GM18519 (cell line): ENCODE measurements around the gene POTEF.
A peak's percentile ranks its signal among the peaks of the same experiment; 100 is the strongest.
"Not testable (repeated sequence)": the region's sequence is repeated elsewhere in the genome, so short reads cannot be mapped to it uniquely, and the experiment has no call there.

Source experiments
- ATAC-seq: cut with Tn5 transposase; IDR thresholded peaks from one replicate; pipeline ENCODE4 v1.9.1; 2021; ENCODE audit warnings: mild to moderate bottlenecking, moderate library complexity; ENCODE audit not compliant: unreplicated experiment, low FRiP score

Gene POTEF

DNA sequence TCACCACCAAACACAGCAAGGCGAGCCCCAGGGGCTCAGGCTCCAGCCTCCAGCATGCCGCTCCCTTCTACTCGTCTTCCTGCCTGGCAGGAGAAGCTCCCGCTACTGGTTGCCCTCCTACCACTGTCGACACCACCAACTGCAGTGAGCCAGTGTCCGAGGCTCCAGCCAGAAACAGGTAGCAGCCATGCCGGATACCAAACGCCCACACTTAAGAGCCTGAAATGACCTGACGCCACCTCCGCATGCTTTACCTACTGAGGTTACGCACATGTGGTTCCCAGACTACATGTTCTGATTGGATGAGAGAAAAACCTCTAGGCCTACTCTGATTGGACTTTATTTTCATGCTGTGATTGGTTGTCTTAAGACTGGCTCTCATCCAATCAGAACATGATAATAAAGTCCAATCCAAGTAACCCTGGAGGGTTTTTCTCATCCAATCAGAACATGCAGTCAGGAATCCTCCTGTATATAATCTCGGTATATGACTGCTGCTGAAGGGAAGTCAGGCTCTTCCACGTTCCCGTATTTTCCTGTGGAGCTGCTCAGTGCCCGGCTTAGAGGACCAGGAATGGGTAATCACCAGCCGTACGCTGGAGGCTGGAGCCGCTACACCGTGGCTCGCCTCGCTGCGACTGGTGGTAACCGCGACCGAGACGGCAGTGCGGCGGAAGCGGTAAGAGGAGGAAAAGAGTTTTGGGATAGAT lies at the start of gene POTEF:
POTEF (minus strand) TSS at position 103 of the 710 bp plus-strand sequence. CDS start 8,707 bp downstream, outside the sequence.
- ATAC-seq, result not testable (repeated sequence)

GRCh38 chr2:130174866-130175265 lies 45.8 kb upstream of the POTEF start:
- ATAC-seq, result not testable (repeated sequence)

GRCh38 chr2:130169896-130170295 lies 40.9 kb upstream of the POTEF start:
- no peak for ATAC-seq

DNA sequence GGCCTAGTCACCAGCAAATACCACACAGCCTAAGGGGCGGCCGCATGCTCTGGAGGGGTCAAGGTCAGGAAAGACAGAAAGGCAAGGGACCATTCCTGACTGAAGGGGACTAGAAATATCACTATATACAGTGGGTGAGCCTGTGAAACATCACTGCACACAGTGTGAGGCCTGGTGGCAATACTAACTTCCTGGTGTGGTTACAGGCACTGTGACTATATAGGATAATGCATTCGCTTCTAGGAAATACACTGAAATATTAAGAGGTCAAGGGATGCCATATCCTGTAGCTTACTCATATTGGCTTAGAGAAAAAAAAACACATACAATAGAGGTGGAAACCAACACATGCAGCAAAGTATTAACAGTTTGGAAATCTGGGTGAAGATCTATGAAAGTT lies 40.1 kb upstream of the POTEF start:
- not testable (repeated sequence) for ATAC-seq

GRCh38 chr2:130166611-130167010 lies 37.6 kb upstream of the POTEF start:
- not testable (repeated sequence) for ATAC-seq

DNA sequence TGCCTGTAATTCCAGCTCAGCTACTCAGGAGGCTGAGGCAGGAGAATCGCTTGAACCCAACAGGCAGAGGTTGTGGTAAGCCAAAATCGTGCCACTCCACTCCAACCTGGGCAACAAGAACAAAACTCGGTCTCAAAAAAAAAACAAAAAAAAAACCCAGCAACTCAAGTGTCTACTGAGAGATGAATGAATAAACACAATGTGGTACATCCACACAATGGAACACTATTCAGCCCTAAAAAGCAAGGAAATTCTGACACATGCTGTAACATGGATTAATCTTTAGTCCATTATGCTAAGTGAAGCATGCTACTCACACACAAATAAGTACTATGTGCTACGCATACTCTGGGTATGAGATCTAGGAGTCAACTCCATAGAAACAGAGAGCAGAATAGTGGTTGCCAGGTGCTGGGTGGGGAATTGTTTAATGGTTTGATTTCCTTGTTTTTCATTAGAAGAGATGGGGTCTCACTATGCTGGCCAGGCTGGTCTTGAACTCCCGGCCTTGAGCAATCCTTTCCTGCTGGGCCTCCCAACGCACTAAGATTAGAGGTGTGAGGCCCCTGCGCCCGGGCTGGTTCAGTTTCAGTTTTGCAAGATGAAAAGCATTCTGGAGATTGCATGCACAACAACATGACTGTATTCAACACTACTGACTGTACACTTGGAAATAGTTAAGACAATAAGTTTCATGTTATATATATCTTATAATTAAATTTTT lies 36.4 kb upstream of the POTEF start:
- ATAC-seq, result no peak

GRCh38 chr2:130162968-130163367 lies 33.9 kb upstream of the POTEF start:
- ATAC-seq, result no peak

DNA sequence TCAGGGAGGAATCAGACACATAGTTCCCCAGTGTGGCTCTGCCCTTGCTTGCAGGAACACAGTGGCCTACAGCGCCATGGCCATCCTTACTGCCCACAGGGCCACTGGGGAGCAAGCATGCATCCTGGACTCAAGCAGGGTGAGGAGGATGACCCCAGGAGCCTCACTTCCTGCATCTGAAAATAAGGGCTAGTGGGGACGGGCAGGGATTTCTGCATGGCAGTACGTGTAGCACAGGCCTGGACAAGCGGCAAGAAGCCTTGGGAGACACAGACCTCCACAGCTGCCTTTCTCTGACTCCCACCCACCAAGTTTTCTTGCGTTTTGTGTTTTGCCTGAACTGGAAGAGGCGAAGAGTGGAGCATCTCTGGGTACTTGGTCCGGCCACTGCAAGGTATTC lies 33.5 kb upstream of the POTEF start:
- ATAC-seq, result not testable (repeated sequence)

DNA sequence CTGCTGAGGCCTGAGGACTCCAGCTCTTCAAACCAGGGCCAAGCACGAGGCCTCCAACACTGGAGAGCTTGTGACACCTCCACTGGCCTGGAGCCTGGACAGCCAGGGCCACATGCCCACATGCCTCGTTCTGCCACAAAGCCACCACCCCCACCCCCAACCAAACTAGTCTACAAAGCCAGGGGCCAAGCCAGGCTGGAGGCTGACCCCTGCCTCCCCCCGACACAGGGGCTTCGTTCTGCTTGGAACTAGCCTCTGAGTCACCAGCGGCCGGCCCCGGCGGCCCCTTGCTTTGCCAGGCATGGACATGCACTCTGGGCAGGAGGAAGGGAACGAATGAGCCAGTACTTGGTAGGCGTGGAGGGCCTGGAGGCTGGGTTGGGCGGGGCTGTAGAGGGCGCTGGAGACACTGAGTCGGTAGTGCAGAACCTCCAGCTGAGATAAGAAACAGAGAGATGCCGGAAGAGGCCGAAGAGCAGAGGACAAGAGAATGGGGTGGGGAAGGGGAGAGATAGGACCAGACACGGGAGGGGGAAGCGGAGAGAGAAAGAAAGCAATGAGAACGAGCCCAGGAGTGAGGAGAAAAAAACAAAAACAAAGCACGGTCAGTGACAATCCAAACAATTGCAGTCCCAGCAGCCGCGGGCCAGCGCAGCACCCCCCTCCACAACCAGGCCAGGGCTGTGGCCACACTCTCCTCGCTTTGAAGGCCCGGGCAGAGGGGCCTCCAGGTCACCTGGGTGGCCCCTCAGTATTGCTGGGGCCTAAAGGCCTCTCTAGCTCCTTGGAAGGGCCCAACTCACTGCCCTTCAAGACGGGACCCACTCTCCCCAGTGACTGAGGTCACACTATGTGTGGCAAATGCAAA lies 32.0 kb upstream of the POTEF start:
- not testable (repeated sequence) for ATAC-seq

DNA sequence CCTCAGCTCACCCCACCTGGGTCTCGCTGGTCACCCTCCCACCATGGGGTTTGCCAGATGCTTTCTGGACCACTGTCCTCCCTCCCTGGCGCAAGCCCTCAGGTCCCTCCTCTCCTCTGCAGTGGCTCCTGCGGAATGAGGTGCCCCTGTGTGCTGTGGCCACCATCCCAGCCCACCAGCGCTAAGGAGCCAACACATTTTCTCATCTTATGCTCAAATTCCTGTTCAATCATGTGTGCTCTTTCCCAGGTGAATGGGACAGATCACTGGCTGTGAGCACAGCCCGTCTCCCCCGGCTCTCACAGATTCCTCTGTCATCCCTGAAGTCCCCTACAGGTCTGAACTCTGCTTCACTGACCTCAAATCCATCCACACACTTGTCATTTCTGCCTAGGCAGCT lies 31.1 kb upstream of the POTEF start:
- no peak for ATAC-seq

DNA sequence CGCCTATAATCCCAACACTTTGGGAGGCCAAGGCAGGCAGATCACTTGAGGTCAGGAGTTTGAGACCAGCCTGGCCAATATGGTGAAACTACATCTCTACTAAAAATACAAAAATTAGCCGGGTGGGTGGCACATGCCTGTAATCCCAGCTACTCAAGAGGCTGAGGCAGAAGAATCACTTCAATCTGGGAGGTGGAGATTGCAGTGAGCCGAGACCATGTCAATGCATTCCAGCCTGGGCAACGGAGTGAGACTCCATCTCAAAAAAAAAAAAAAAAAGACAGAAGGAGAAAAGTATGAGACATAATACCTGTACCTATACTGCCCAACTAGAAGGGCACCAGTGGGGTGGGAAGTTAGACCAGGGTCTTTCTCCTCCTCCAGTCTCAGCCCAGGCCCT lies 30.4 kb upstream of the POTEF start:
- ATAC-seq, result not testable (repeated sequence)

DNA sequence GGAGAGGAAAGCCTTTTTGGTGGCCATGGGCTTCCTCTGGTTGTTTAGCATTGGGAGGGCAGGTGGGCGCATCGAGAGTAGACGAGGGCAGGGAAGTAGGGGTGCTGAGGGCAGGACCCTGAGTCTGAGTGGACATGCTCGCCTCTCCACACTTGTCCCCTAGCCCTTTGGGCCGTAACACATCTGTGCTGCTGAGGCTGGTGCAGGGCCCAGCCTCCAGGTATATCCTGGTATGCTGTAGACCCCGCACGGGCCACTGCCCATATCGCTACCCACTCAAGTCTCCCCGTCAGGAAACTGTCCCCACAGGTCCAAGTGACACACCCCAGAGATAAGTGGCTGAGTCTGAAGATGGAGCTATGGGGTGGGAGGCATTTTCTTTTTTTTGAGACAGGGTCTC lies 29.6 kb upstream of the POTEF start:
- ATAC-seq, result no peak

- ATAC-seq, result peak; percentile 71
These were observed 28.9 kb upstream of the POTEF start for GRCh38 chr2:130157825-130158514.

GRCh38 chr2:130157354-130157753 lies 28.3 kb upstream of the POTEF start:
- ATAC-seq, result not testable (repeated sequence)

- ATAC-seq, result no peak
These were observed 27.6 kb upstream of the POTEF start for GRCh38 chr2:130156624-130157004.

DNA sequence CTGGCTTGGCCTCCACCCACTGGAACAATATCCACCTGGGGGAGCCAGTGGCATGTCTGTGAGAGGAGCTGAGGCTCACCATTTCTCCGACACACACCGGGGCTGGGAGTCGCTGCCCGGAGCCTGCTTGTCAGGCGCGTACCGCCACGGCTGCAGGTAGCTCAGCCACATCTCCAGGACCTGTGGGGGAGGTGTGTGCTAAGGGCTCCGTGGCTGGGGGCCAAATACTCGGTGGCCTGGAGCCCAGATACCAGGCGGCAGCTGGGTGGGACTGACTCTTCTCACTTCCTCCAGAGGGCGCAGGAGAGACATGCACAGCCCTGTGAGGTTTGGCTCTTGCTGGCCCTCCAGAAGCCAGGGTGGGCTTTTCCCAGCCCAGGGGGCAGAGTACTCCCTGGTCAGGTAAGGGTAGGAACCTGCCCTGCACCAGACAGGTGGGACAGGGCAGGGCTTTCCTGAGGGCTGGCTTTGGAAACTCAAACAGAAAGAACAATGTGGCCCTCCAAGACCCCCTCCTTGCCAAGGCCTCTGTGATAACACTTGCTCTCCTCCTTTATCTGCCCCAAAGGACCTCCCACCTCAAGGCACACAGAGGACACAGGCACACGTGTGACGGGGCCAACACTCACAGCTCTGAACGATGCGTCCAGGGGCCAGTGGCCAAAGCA lies 27.1 kb upstream of the POTEF start:
- ATAC-seq, result not testable (repeated sequence)

DNA sequence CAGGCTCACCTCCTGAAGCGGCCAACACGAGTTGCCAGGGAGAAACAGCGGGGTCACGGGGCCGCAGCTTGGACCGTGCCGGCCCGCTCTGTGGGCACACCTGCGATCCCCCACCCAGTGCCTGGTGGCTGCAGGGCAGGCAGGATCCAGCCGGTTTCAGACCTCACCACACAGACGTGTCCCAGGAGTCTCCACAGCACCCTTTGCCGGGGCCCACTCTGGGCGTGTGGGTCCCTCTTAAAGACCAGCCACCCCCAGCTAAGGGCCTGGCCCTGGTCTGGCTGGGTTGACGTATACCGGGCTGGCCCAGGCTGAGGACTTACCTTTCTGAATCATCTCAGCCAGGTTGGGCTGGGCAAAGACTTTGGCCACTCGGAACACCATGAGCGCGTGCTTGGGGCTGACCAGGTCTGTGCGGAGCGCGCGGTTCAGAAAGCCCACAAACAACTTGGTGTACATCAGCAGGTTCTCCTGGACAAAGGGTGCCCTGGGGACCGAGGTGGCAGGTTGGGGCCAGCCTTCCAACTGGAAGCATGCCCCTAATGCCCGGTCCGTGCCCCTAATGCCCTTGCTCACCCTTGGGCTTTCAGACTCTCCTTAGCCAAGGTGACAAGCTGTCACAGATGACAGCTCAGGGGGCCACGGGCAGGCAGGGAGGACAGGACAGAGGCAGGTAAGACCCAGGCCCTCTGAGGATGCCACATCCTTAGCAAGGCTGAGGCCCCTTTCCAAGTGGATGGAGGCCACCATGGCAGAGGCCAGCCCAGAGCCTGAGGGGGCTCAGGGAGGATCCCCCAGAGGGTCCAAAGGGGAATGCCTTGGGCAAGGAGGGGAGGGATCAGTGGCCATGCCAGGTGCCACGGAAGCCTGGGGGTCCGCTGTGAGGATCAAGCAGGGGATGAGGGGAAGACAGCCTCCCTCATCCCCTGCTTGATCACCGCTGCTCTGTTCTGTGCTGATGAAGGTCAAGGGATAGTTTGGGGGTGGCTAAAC lies 26.0 kb upstream of the POTEF start:
- ATAC-seq, result no peak

GRCh38 chr2:130154423-130154770 lies 25.4 kb upstream of the POTEF start:
- not testable (repeated sequence) for ATAC-seq
